ENCODE measurements around the gene CDH23. TPM values are rescaled to one million over a fixed set of nuclear protein-coding genes. Genes with fewer than 3 reads are reported as not detected.

Gene CDH23
- total RNA-seq, 4 donors from 2014 or later, result 0.57 to 5.9 (median 1.0) TPM

GRCh38 chr10:71580415-71580814, 183.7 kb downstream of the CDH23 start:
- peaks cover 0 to 6% (median 0%) of the 10 kb centered on the region in 4 donors for H3K27me3 ChIP-seq
- H3K9me3 ChIP-seq, result no peaks in the 10 kb centered on the region
- intact Hi-C loops (cut with DNase I), result no loop called here
- no peak for DNase-seq
- H3K36me3 ChIP-seq, result no peaks in the 10 kb centered on the region
- peaks cover 0 to 9% (median 0%) of the 10 kb centered on the region in 3 donors for H3K4me1 ChIP-seq
- H3K4me3 ChIP-seq, result no peak overlapping the region
- 38 to 43% methylated on average over 2 of the region's 2 CpGs for WGBS, 2 donors
- TF ChIP-seq, protein P1, sequence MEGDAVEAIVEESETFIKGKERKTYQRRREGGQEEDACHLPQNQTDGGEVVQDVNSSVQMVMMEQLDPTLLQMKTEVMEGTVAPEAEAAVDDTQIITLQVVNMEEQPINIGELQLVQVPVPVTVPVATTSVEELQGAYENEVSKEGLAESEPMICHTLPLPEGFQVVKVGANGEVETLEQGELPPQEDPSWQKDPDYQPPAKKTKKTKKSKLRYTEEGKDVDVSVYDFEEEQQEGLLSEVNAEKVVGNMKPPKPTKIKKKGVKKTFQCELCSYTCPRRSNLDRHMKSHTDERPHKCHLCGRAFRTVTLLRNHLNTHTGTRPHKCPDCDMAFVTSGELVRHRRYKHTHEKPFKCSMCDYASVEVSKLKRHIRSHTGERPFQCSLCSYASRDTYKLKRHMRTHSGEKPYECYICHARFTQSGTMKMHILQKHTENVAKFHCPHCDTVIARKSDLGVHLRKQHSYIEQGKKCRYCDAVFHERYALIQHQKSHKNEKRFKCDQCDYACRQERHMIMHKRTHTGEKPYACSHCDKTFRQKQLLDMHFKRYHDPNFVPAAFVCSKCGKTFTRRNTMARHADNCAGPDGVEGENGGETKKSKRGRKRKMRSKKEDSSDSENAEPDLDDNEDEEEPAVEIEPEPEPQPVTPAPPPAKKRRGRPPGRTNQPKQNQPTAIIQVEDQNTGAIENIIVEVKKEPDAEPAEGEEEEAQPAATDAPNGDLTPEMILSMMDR (IDR thresholded peaks at IDR 0.05), result no peak
- no peak for TF ChIP-seq POLR2A (IDR thresholded peaks at IDR 0.05)
- no peak overlapping the region for H3K27ac ChIP-seq

DNA sequence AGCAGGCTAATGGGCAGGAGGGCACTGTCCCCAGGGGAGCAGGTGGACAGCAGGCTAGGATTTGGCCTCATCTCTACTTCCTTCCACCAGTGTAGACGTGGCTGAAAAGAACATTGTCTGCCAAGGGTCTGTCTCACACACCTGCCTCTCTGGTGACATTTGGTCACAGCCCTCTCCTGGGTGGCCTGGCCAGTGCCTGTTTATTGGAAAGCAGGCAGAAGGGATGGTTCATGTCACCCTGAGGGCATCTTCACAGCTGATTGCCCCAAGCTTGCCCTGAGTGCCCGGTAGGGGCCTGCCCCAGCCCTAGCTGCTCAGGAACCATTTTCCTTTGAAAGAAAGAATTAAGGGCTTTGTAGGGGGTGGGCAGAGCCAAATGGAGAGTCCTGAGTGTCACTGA, 184.2 kb downstream of the CDH23 start:
- TF ChIP-seq, protein P1 (IDR thresholded peaks at IDR 0.05), result no peak
- no peak for TF ChIP-seq POLR2A (IDR thresholded peaks at IDR 0.05)
- 60 to 90% methylated on average over 1 to 2 of the region's 2 CpGs for WGBS, 2 donors
- H3K27me3 ChIP-seq, result peaks cover 0 to 8% (median 0%) of the 10 kb centered on the region in 4 donors
- H3K27ac ChIP-seq, result no peak overlapping the region
- peaks cover 0 to 3% (median 0%) of the 10 kb centered on the region in 3 donors for H3K4me1 ChIP-seq
- H3K9me3 ChIP-seq, result no peaks in the 10 kb centered on the region
- no peak for DNase-seq
- no peak overlapping the region for H3K4me3 ChIP-seq
- intact Hi-C loops (cut with DNase I), result no loop called here
- no peaks in the 10 kb centered on the region for H3K36me3 ChIP-seq

DNA sequence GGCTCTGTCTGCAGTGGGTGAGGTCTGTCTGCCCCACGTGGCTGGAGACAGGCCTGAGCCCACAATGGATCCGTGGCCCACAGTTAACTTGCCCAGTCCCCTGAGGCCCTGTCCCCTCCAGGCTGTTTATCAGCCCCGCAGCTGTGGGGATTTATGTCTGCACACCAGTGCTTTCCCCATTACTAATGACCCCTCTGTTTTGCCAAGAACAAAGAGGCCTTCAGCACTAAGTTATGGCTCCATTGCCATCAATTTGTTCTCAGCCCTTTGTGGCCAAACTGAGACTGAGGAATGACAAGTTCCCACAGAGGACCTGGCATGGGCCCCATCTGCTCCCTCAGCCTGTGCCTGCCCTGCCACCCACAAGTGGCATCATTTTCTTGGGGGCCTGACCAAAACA, 184.7 kb downstream of the CDH23 start:
- Histone ChIP-seq H3K9me3 (no peaks in the 10 kb centered on the region), H3K27me3 (peaks cover 0 to 8% (median 0%) of the 10 kb centered on the region in 4 donors), H3K36me3 (no peaks in the 10 kb centered on the region), H3K4me3 (no peak overlapping the region), H3K4me1 (no peaks in the 10 kb centered on the region), H3K27ac (no peak overlapping the region)
- DNase-seq, result no peak
- WGBS, 2 donors, result 58 to 67% methylated on average over 3 of the region's 3 CpGs
- TF ChIP-seq, protein P1 (IDR thresholded peaks at IDR 0.05), result no peak
- no peak for TF ChIP-seq POLR2A (IDR thresholded peaks at IDR 0.05)
- intact Hi-C loops (cut with DNase I), result no loop called here

DNA sequence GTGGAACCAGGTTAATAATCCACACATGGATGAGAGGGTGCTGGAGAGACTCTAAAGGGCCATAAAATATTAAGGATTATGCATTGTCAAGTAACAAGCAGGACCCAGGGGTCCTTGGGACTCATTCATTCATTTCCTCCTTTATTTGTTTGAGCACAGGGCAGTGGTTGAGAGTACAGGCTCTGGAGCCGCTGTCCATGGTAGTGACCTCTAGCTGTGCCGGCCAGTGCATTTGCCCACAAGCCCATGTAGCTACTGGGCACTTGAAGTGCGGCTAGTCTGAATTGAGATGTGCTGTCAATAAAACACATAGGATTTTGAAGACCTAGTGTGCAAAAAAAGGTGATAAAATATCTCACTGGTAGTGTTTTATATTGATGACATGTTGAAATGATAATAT, 185.3 kb downstream of the CDH23 start:
- H3K9me3 ChIP-seq, result no peaks in the 10 kb centered on the region
- no peaks in the 10 kb centered on the region for H3K4me1 ChIP-seq
- peaks cover 0 to 9% (median 0%) of the 10 kb centered on the region in 4 donors for H3K27me3 ChIP-seq
- no peaks in the 10 kb centered on the region for H3K36me3 ChIP-seq
- WGBS, 2 donors, result 65 to 68% methylated on average over 3 of the region's 3 CpGs
- no peak overlapping the region for H3K4me3 ChIP-seq
- DNase-seq, result no peak
- intact Hi-C loops (cut with DNase I), result no loop called here
- no peak overlapping the region for H3K27ac ChIP-seq
- TF ChIP-seq POLR2A (IDR thresholded peaks at IDR 0.05), result no peak
- TF ChIP-seq, protein P1 (IDR thresholded peaks at IDR 0.05), result no peak

DNA sequence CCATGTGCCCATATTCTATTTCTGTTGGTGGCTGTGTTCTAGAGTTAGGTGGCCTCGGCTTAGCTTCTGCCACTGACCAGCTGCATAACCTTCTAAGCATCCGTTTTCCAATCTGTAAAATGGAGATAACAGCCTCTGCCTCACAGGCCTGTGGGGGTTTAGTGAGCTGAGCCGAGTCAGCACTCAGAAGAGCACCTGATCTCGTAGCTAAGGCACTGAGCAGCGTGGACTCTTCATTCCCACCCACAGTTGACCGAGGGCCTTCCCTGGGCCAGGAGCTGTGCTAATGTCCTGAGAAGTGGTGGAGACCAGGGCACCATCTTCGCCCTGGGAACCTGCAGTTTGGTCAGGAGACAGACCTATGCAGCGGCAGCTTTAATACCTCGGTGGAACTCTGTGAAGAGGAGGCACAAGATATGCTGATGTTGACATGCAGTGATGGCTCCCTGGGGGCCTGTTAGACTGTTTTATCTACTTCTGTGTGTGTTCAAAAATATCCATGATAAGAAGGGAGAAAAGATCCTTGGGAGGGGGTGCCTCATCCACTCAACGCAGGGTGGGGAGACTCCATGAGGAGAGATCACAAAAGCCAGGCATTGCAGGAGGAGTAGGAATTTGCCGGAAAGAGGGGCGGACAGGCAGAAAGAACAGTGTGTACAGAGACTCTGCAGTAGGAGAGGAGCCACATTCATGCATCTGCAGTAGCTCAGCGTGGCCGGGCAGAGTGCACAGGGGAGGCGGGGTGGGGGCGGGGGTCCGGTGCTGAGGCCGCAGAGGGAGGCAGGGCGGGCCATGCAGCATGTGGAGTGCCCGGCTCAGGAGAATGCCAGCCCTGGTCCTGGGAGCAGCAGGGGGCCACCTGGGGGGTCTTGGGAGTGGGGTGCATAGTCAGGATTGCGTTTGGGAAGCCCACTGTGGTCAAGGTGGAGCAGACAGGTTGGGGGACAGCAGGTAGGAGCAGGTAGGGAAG, 186.1 kb downstream of the CDH23 start:
- no peak overlapping the region for H3K27ac ChIP-seq
- no peaks in the 10 kb centered on the region for H3K36me3 ChIP-seq
- intact Hi-C loops (cut with DNase I), result no loop called here
- peaks cover 0 to 16% (median 0%) of the 10 kb centered on the region in 4 donors for H3K27me3 ChIP-seq
- no peaks in the 10 kb centered on the region for H3K4me1 ChIP-seq
- no peak for DNase-seq
- WGBS, 2 donors, result 76 to 89% methylated on average over 13 to 18 of the region's 21 CpGs
- H3K9me3 ChIP-seq, result no peaks in the 10 kb centered on the region
- no peak overlapping the region for H3K4me3 ChIP-seq
- TF ChIP-seq, protein P1 (IDR thresholded peaks at IDR 0.05), result no peak
- no peak for TF ChIP-seq POLR2A (IDR thresholded peaks at IDR 0.05)
